Activated CD4-positive, alpha-beta T cell treated with anti-CD3 and anti-CD28 coated beads, Interleukin-2, Interleukin-4, amounts not matched to agents 100 ng/mL and 50 ng/mL, durations not matched to agents 16 hours and 8 hours (primary cell): ENCODE results near the gene ZPBP.
A peak's percentile ranks its signal among the peaks of the same experiment; 100 is the strongest.
"Not testable (repeated sequence)": the region's sequence is repeated elsewhere in the genome, so short reads cannot be mapped to it uniquely, and the experiment has no call there.

Source experiments
- DNase-seq: peaks from one replicate; pipeline ENCODE4 v3.0.0-alpha.2; 2020; ENCODE audit warnings: low spot score

The ZPBP gene

DNA sequence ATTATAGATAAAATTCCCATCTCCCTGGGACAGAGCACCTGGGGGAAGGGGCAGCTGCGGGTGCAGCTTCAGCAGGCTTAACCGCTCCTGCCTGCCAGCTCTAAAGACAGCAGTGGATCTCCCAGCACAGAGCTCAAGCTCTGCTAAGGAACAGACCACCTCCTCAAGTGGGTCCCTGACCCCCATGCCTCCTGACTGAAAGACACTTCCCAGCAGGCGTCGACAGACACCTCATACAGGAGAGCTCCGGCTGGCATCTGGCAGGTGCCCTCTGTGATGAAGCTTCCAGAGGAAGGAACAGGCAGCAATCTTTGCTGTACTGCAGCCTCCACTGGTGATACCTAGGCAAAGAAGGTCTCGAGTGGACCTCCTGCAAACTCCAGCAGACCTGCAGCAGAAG lies 51.9 kb downstream of the ZPBP start:
- not testable (repeated sequence) for DNase-seq

DNA sequence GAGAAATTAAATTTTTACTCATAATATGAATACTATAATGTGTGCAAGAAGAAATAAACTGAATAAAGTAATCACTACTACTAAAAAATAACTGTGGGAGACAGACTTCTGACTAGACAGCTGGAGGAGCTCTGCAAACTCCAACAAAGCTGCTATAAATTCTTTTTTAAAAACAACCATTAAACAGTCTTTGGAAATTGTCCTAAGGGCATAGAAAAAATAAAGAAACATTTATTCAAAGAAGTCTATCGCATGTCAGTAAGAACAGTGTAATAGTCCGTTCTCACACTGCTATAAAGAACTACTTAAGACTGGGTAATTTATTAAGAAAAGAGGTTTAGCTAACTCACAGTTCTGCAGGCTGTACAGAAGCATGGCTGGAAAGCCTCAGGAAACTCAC lies 56.0 kb downstream of the ZPBP start:
- DNase-seq: no peak

DNA sequence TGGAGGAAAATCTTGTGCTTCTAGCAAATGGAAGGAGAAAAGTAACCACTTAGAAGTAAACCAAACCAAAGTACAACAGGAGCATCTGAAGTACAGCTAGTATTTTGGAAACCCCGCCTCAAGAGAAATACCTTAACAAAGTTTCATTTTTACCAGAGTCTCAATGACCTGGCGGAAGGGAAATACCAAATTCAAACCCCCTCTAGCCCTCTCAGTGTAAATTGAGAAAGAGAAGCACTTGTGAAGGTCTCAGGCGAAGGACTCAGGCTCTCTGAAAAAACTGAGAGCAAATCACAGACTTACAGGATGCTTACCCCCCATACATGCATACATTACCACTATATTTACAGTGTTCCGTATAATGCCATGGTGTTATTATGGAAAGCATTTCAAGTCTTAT lies 70.1 kb downstream of the ZPBP start:
- no peak for DNase-seq

DNA sequence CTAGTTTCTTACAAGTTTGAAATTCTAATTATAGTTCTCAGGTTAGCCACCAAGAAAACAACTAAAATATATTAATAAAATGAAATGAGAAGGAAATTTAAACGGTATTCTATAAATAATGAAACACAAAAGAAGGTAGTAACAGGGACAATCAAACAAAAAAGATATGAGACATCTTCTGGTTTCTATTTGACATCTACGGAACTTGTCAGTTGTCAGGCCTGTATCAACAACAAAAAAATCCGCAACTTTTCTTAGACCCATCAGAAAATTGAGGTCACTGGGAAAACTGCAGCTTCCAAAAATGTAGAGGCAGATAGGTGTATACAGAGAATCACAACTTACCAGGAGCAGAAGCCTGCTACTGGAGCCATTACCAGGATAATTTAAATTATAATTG lies 70.6 kb downstream of the ZPBP start:
- no peak for DNase-seq

DNA sequence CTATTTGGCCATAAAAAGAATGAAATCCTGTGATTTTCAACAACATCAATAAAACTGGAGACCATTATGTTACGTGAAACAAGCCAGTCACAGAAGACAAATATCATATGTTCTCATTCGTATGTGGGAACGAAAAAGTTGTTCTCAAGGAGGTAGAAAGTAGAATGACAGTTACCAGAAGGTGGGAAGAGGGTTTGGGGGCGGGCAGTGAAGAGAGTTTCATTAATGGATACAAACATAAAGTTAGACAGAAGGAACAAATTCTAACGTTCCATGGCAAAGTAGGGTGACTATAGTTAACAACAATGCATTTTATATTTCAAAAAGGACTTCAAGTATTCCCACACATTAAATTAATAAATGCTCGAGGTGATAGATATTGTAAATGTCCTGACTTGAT lies 97.4 kb downstream of the ZPBP start:
- DNase-seq: no peak

DNA sequence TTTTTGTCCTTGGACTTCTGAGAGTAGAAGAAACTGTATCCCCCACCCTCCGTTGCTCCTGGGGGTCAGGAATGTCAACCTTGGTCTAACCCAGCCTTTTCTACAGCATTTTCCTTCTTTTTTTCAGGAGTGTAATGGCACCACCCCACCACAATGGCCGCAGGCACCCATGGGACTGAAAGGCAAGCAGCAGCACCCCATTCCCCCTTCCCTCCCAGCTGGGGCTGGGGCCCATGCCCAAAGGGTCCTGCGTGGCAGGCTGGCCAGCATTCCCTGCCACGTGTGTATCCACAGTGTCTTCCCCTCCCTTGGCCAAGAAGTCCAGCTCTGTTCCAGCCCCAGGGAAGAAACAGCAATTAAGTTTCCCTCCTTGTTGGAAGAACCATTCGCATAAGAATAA lies 106.9 kb downstream of the ZPBP start:
- DNase-seq: no peak

DNA sequence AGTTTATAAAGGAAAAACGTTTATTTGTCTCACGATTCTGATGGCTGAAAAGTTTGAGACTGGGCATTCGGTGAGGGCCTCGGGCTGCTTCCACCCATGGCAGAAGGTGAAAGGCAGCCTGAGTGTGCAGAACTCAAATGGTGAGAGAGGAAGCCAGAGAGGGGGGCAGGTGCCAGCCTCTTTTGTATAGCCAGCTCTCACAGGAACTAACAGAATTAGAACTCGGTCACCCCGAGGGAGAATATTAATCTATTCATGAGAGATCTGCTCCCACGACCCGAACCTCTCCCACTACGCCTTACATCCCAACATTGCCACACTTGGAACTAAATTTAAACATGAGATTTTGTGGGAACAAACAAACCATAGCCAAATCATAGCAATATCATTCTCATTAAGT lies 112.6 kb downstream of the ZPBP start:
- peak; percentile 2 for DNase-seq

DNA sequence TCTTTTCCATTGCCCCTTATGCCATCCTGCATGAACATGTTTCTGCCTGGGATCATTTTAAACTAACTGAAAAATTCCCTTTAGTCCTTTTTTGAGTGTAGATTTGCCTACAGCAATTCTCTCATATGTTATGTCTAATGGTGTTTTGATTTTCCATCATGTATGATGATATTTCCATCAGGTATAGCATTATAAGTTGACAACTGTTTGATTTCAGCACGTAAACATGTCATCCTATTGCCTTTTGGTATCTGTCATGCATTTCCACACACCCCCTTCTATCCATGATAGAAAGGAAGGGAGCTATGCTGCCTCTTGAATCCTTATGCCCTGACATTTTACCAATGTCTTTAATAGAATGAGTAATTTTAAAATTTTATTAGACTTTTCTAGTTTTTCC lies 116.8 kb downstream of the ZPBP start:
- DNase-seq: no peak

DNA sequence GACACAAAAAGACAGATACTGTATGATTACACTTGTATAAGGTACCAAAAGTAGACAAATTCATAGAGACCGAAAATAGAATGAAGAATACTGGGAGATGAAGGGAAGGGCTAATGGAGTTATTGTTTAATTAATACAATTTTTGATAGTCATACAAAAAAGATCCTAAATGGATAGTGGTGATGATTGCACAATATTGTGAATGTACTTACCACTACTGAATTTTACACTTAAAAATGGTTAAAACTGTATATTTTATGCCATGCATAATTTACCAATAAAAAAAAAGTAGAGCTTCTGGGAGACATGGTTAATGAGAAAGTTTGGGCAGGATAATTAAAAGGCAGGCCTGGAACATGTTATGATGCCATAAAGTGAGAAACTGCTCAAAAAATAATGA lies 119.0 kb downstream of the ZPBP start:
- no peak for DNase-seq

DNA sequence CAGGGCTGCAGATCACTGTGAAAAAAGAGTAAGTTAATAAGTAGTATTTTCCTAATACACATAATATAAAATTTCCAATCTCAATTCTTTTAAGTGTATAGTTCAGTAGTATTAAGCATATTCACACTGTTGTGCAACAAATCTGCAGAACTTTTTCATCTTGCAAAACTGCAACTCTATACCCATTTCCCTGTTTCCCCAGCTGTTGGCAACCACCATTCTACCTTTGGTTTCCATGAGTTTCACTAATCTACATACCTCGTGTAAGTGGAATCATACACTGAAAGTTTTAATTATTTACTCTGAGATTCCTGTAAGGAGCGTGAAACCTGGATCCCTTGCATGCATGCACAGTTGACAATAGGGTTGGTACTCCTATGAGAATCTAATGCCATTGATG lies 155.4 kb downstream of the ZPBP start:
- DNase-seq: no peak

DNA sequence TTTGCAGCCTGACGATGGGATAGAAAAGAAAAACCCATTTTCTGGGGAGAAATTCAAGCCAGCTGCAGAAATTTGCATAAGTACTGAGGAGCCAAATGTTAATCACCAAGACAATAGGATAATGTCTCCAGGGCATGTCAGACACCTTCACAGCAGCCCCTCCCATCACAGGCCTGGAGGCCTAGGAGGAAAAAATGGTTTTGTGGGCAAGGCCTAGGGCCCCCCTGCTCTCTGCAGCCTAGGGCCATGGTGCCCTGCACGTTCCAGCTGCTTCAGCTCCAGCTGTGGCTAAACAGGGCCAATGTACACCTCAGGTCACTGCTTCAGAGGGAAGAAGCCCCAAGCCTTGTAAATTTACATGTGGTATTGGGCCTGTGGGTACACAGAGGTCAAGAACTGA lies 161.4 kb downstream of the ZPBP start:
- no peak for DNase-seq

DNA sequence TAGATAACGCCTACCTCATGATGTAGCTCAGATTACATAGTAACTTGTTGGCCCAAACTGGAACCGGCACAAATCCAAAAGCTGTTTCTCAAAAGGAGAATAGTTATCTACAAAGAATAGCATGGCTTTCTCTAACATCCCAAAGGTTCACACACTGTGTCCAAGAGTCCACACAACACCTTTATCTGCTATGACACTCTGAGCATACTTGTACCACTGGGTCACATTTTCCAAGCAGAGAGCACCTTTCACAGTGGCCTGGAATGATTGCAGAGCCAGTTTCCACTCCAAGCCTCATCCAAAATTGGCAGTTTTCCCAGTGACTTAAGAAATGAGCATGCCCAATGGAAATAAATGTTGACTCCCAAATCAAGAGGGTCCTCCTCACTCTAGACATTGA lies 164.3 kb downstream of the ZPBP start:
- DNase-seq: no peak

DNA sequence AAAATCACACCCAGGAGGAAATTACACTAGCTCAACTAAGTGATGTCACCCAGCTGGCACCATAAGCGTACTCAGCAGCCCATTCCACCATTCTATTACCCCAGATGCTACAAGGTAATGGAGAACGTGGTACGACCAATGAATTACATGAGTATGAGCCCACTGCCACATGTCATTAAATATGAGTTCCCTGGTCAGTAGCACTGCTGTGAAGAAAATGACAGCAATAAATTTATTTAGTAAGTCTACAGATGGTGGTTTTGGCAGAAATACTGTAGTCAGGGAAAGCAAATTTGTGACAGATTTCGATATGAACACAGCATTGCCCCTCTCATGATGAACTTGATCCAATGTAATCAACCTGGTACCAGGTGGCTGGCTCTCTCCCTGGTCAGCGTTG lies 165.4 kb downstream of the ZPBP start:
- no peak for DNase-seq

DNA sequence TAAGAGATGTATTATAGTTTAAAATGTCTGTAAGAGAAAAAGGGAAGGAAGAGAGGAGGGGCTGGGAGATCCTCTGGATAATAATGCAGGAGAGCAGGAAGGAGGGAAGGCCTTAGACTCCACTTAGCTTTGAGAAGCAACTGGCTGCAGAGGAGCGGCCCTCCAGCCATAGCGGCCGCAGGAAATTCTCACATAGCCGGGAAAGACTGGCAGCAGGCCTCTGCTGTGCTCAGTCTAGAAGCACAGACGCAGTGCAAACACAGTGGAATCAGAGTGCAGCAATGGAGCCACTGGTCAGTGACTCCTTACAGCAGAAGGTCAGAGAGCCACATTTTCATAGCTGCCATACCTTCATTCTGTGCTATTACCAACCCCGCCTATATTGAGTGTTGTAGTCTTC lies 166.3 kb downstream of the ZPBP start:
- DNase-seq: no peak

DNA sequence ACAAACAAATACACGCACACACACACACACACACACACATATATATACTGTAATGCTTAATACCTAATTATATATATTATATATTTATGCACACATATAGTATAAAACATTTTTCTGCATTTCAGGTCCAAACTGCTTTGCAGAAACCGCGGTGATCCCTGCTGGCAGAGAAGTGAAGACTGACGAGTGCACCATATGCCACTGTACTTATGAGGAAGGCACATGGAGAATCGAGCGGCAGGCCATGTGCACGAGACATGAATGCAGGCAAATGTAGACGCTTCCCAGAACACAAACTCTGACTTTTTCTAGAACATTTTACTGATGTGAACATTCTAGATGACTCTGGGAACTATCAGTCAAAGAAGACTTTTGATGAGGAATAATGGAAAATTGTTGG lies 181.1 kb downstream of the ZPBP start:
- no peak for DNase-seq

DNA sequence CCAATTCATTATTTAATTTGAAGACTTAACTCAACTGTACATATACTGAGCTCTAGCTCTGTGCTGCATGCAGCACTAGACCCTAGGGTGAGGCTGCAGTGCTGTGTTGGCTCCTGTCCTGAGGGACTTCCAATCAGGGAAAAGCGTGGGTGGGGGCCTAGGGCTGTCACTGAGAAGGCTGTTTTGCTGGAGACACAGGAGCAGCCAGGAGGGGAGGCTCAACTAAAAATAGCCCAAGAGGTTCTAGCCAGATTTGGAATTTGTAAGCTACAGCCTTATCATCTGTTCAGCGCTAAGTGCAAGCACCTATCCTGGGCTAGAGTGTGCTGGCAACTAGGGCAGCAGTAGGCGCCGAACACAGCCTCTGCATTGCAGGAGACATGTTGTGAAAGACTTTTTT lies 198.5 kb downstream of the ZPBP start:
- no peak for DNase-seq

DNA sequence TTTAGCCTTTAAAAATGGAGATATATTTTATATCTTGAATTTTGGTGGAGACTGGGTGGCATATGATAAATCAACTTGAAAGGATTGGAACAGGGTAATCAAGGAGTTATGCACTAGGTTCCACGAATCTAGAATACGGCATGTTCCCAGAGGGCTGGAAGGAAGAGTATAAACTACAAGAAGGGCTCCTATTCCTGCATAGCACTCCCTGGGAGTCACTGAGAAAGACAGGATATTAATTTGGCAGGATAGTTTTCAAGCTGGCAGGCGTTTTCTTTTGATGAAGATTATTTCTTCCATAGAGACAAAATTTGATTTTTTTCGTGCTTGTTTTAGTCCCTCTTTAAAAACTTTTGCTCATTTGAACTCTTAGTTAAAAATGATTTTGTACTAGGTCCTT lies 199.9 kb downstream of the ZPBP start:
- no peak for DNase-seq

DNA sequence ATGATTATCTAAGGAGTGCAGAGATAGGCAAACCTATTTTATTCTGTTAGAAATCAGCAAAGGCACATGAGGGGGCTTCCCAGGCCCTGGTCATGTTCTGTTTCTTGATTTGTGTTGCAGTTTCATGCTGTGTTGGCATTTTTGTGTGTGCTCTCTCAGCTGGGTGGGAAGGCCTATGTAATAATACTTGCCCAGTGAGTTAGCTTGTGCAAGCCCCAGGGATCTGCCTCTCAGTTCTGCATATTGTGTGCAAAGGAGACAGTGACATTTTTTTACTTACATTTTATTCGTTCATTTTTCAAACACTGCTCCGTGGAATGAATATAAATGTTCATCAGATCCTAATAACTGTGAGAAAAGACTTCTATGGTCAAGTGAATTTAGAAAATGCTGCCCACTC lies 200.6 kb downstream of the ZPBP start:
- DNase-seq: no peak
